ENCODE measurements around the gene SLC35G6. TPM values are rescaled to one million over a fixed set of nuclear protein-coding genes. Genes with fewer than 3 reads are reported as not detected.

SLC35G6 gene
- total RNA-seq, 1 donor, result not detected

DNA sequence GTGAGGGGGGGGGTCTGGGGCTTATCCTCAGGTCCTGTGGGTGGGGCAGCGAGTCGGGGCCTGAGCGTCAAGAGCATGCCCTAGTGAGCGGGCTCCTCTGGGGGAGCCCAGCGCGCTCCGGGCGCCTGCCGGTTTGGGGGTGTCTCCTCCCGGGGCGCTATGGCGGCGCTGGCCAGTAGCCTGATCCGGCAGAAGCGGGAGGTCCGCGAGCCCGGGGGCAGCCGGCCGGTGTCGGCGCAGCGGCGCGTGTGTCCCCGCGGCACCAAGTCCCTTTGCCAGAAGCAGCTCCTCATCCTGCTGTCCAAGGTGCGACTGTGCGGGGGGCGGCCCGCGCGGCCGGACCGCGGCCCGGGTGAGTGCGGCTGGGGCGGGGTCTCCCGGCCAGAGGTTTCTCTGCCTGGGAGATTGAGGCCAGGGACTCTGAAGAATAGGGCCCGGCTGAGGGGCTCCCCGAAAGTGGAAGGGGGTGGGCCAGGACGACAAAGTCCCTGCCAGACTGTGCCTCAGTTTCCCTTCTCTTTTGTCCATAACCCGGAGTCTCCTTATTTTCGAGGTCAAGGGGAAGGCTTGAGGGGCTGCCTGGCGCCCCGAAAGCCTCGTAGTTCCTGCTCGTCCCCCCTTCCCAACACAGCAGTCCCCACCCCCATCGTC lies 41.7 kb upstream of the SLC35G6 start, which contains the start of gene FGF11:
TSS of gene FGF11 (plus strand) at position 51 of the 651 bp plus-strand sequence. CDS start at position 160, 109 bp downstream.
- Histone ChIP-seq H3K36me3 (ENCODE audit: insufficient read depth, low read length) (no peaks in the 10 kb centered on the region), H3K4me2 (ENCODE audit: insufficient read depth, low read length) (peak within 1 kb of the TSS; percentile 85), H3K27ac (ENCODE audit: low read depth, low read length) (no peak within 1 kb of the TSS), H3K79me2 (ENCODE audit: insufficient read depth, low read length) (no peaks in the 10 kb centered on the region), H3K4me3 (ENCODE audit: insufficient read depth, low read length) (peak within 1 kb of the TSS; percentile 58), H4K20me1 (ENCODE audit: insufficient read depth, low read length) (no peaks in the 10 kb centered on the region), H2AFZ (ENCODE audit: low read length) (peak within 1 kb of the TSS; percentile 41), H3K9me3 (ENCODE audit: low read depth, low read length) (no peaks in the 10 kb centered on the region), H3K4me1 (ENCODE audit: insufficient read depth, low read length) (peaks cover 35% of the 10 kb centered on the region), H3K27me3 (ENCODE audit: insufficient read depth, low read length) (peaks cover 40% of the 10 kb centered on the region)
- TF ChIP-seq, protein P1, sequence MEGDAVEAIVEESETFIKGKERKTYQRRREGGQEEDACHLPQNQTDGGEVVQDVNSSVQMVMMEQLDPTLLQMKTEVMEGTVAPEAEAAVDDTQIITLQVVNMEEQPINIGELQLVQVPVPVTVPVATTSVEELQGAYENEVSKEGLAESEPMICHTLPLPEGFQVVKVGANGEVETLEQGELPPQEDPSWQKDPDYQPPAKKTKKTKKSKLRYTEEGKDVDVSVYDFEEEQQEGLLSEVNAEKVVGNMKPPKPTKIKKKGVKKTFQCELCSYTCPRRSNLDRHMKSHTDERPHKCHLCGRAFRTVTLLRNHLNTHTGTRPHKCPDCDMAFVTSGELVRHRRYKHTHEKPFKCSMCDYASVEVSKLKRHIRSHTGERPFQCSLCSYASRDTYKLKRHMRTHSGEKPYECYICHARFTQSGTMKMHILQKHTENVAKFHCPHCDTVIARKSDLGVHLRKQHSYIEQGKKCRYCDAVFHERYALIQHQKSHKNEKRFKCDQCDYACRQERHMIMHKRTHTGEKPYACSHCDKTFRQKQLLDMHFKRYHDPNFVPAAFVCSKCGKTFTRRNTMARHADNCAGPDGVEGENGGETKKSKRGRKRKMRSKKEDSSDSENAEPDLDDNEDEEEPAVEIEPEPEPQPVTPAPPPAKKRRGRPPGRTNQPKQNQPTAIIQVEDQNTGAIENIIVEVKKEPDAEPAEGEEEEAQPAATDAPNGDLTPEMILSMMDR (IDR thresholded peaks at IDR 0.05; ENCODE audit: extremely low read depth, low read depth, low read length), result no peak
- DNase-seq (ENCODE audit: insufficient read length, low spot score, missing footprints), result peak; percentile 59

DNA sequence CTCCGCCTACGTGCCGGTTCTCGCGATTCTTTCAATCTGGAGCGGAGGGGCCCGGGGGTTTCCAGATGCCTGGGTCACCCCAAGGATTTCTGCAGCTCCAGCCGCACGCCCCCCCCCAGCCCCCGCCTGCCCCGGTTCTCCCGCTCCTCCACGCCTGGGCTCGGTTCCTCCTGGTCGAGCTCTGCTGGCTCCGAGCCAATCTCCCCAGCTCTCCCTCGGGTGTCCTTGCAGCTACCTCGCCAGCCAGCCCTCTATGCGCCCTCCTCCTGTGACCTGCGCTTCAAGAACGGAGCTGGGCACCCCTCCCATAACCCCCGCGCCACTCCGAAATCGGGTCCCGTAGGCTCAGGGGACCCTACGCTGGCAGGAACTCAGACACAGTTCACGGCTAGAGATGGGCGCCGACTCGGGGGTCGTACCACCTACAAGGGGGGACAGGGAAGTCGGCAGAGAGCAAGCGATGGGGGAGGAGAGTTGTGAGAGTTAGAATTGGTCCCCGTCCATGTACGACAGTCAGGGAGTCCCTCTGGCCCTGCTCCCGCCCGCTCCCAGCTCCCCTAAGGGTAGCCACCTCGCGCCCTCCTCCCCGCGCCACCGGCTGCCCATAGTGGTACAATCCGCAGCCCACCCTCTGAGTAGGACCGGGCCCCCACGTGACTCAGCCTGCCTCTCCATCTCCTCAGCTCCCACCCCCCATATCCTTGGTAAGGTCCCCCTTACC lies 41.0 kb upstream of the SLC35G6 start:
- no peaks in the 10 kb centered on the region for H4K20me1 ChIP-seq (ENCODE audit: insufficient read depth, low read length)
- H3K27ac ChIP-seq (ENCODE audit: low read depth, low read length), result no peak overlapping the region
- H3K9me3 ChIP-seq (ENCODE audit: low read depth, low read length), result no peaks in the 10 kb centered on the region
- H3K4me1 ChIP-seq (ENCODE audit: insufficient read depth, low read length), result peaks cover 35% of the 10 kb centered on the region
- H3K79me2 ChIP-seq (ENCODE audit: insufficient read depth, low read length), result no peaks in the 10 kb centered on the region
- DNase-seq (ENCODE audit: insufficient read length, low spot score, missing footprints), result peak; percentile 86
- peak overlapping the region; percentile 77 for H3K4me2 ChIP-seq (ENCODE audit: insufficient read depth, low read length)
- TF ChIP-seq, protein P1 (IDR thresholded peaks at IDR 0.05; ENCODE audit: extremely low read depth, low read depth, low read length), result no peak
- H2AFZ ChIP-seq (ENCODE audit: low read length), result peak overlapping the region; percentile 41
- H3K27me3 ChIP-seq (ENCODE audit: insufficient read depth, low read length), result peaks cover 41% of the 10 kb centered on the region
- peak overlapping the region; percentile 58 for H3K4me3 ChIP-seq (ENCODE audit: insufficient read depth, low read length)
- no peaks in the 10 kb centered on the region for H3K36me3 ChIP-seq (ENCODE audit: insufficient read depth, low read length)

DNA sequence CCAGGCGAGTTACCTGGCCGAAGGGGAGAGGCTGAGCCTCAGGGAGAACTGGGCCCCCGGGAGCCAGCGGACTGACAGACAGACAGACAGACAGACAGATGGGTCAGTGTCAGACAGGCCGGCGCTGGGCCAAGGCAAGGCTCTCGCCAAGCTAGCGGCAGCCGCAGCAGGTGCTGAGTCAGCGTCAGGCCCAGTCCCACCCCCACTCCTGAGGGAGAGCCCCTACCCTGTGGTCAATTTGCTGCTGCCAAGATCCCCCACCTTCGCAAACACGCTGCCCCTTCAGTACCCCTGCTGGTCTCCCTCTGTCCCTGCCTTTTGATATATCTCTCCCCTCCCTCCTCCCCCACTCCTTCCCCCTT lies 40.4 kb upstream of the SLC35G6 start:
- Histone ChIP-seq H4K20me1 (ENCODE audit: insufficient read depth, low read length) (no peaks in the 10 kb centered on the region), H3K79me2 (ENCODE audit: insufficient read depth, low read length) (no peaks in the 10 kb centered on the region), H3K9me3 (ENCODE audit: low read depth, low read length) (no peaks in the 10 kb centered on the region), H3K4me1 (ENCODE audit: insufficient read depth, low read length) (peaks cover 29% of the 10 kb centered on the region), H3K4me2 (ENCODE audit: insufficient read depth, low read length) (peak overlapping the region; percentile 77), H2AFZ (ENCODE audit: low read length) (no peak overlapping the region), H3K4me3 (ENCODE audit: insufficient read depth, low read length) (peak overlapping the region; percentile 58), H3K27me3 (ENCODE audit: insufficient read depth, low read length) (peaks cover 46% of the 10 kb centered on the region), H3K27ac (ENCODE audit: low read depth, low read length) (no peak overlapping the region), H3K36me3 (ENCODE audit: insufficient read depth, low read length) (no peaks in the 10 kb centered on the region)
- TF ChIP-seq, protein P1 (IDR thresholded peaks at IDR 0.05; ENCODE audit: extremely low read depth, low read depth, low read length), result no peak
- peak; percentile 94 for DNase-seq (ENCODE audit: insufficient read length, low spot score, missing footprints)

DNA sequence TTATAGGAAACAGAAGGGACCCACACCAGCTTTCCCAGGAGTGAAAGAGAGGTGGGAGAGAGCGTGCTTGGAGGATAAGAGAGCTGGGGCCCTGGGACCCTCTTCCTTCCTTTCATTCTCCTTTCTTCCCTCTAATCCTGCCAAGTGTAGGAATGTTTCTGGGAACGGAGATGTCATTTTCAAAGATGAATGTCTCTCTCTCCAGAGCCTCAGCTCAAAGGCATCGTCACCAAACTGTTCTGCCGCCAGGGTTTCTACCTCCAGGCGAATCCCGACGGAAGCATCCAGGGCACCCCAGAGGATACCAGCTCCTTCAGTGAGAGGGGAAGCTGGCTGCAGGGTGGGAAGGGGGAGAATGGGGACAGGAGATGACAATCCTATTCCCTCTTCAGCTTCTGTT lies 40.0 kb upstream of the SLC35G6 start:
- TF ChIP-seq, protein P1 (IDR thresholded peaks at IDR 0.05; ENCODE audit: extremely low read depth, low read depth, low read length), result no peak
- Histone ChIP-seq H3K36me3 (ENCODE audit: insufficient read depth, low read length) (no peaks in the 10 kb centered on the region), H4K20me1 (ENCODE audit: insufficient read depth, low read length) (no peaks in the 10 kb centered on the region), H3K27me3 (ENCODE audit: insufficient read depth, low read length) (peaks cover 48% of the 10 kb centered on the region), H3K9me3 (ENCODE audit: low read depth, low read length) (no peaks in the 10 kb centered on the region), H3K4me2 (ENCODE audit: insufficient read depth, low read length) (peak overlapping the region; percentile 77), H3K4me3 (ENCODE audit: insufficient read depth, low read length) (no peak overlapping the region), H3K79me2 (ENCODE audit: insufficient read depth, low read length) (no peaks in the 10 kb centered on the region), H3K27ac (ENCODE audit: low read depth, low read length) (no peak overlapping the region), H2AFZ (ENCODE audit: low read length) (no peak overlapping the region), H3K4me1 (ENCODE audit: insufficient read depth, low read length) (peaks cover 29% of the 10 kb centered on the region)
- peak; percentile 76 for DNase-seq (ENCODE audit: insufficient read length, low spot score, missing footprints)

All from osteoblast (primary cell).